AG04450 (cell line): ENCODE data around the gene DHRS9. TPM values are rescaled to one million over a fixed set of nuclear protein-coding genes. Genes with fewer than 3 reads are reported as not detected.

Experiments
- CTCF ChIA-PET: fragments of 300-600, 350-600 bp; formaldehyde crosslinking; extraction: SDS; loops from one replicate; lab custom pipeline; 2022; ENCODE audit warnings: antibody characterized with exemption, inconsistent platforms; lab: Charles Lee
- POLR2A ChIA-PET: fragments of 350-600 bp; formaldehyde crosslinking; extraction: SDS; loops from one replicate; lab custom pipeline; 2021; ENCODE audit warnings: antibody characterized with exemption, inconsistent platforms; lab: Yijun Ruan, JAX
- DNase-seq: peaks from one replicate; pipeline ENCODE4 v3.0.0-alpha.2; 2011; ENCODE audit warnings: low read depth, low spot score
- H3K27ac ChIP-seq: one replicate; pipeline ENCODE4 v1.5.1; 2012; ENCODE audit warnings: low read depth, low read length, control low read depth
- H3K27me3 ChIP-seq: one replicate; pipeline ENCODE4 v1.6.0; 2012; ENCODE audit warnings: low read length; ENCODE audit not compliant: control insufficient read depth, insufficient read depth
- H3K4me3 ChIP-seq: 2 replicates; pipeline ENCODE4 v1.5.1; 2011; ENCODE audit warnings: mild to moderate bottlenecking, low read depth, low read length, control low read depth
- H3K9me3 ChIP-seq: 2 replicates; pipeline ENCODE4 v1.5.1; 2012; ENCODE audit warnings: low read length; ENCODE audit not compliant: control insufficient read depth, insufficient read depth
- CTCF ChIP-seq: IDR thresholded peaks from 2 replicates; pipeline ENCODE4 v1.5.1; 2011; ENCODE audit warnings: low read depth, low read length, control low read depth, inconsistent platforms
- polyA plus RNA-seq: library from polyadenylated mRNA; depleted of rRNA; stranded (reverse); fragments of >200 nt; gene quantifications from 2 replicates; pipeline ENCODE4 v1.2.3, GENCODE V29; 2011

Gene DHRS9
- polyA plus RNA-seq, 1 experiment: not detected

GRCh38 chr2:169110419-169110818, 41.1 kb downstream of the DHRS9 start:
- DNase-seq: no peak
- no peak for TF ChIP-seq CTCF
- Histone ChIP-seq H3K9me3 (no peaks in the 10 kb centered on the region), H3K4me3 (no peak overlapping the region), H3K27ac (no peak overlapping the region), H3K27me3 (no peaks in the 10 kb centered on the region)
- ChIA-PET CTCF (interaction anchor here (0.5 to 3.6 kb wide), 15 partner anchors 11 to 517 kb away, joined by 3 to 61 read pairs (median 5); no protein-coding TSS in a partner anchor), POLR2A (no interaction called here)

- CTCF ChIA-PET: interaction anchor here (0.8 to 3.6 kb wide), 8 partner anchors 20 to 279 kb away, joined by 3 to 61 read pairs (median 3); no protein-coding TSS in a partner anchor
- Histone ChIP-seq H3K27me3 (no peaks in the 10 kb centered on the region), H3K27ac (no peak overlapping the region), H3K9me3 (no peaks in the 10 kb centered on the region), H3K4me3 (no peak overlapping the region)
- TF ChIP-seq CTCF: no peak
- POLR2A ChIA-PET: no interaction called here
- no peak for DNase-seq
Observed at GRCh38 chr2:169110916-169111315, 41.6 kb downstream of the DHRS9 start.

- DNase-seq: no peak
- Histone ChIP-seq H3K27me3 (no peaks in the 10 kb centered on the region), H3K27ac (no peak overlapping the region), H3K4me3 (no peak overlapping the region), H3K9me3 (no peaks in the 10 kb centered on the region)
- POLR2A ChIA-PET: no interaction called here
- CTCF ChIA-PET: interaction anchor here (0.7 to 2.0 kb wide), 2 partner anchors 19 to 26 kb away, joined by 3 to 9 read pairs; no protein-coding TSS in a partner anchor
- no peak for TF ChIP-seq CTCF
Observed at GRCh38 chr2:169112841-169113240, 43.5 kb downstream of the DHRS9 start.

GRCh38 chr2:169114056-169114455, 44.7 kb downstream of the DHRS9 start:
- H3K9me3 ChIP-seq: no peaks in the 10 kb centered on the region
- no peak overlapping the region for H3K4me3 ChIP-seq
- no peak overlapping the region for H3K27ac ChIP-seq
- POLR2A ChIA-PET: no interaction called here
- CTCF ChIA-PET: interaction anchor here (0.6 to 2.0 kb wide), 2 partner anchors 18 to 283 kb away, joined by 8 to 9 read pairs; no protein-coding TSS in a partner anchor
- TF ChIP-seq CTCF: no peak
- DNase-seq: no peak
- H3K27me3 ChIP-seq: no peaks in the 10 kb centered on the region

GRCh38 chr2:169116327-169116726, 47.0 kb downstream of the DHRS9 start:
- Histone ChIP-seq H3K9me3 (no peaks in the 10 kb centered on the region), H3K27me3 (no peaks in the 10 kb centered on the region), H3K27ac (no peak overlapping the region), H3K4me3 (no peak overlapping the region)
- CTCF ChIA-PET: interaction anchor here (0.9 to 1.8 kb wide), 2 partner anchors 16 kb away, joined by 4 read pairs; no protein-coding TSS in a partner anchor
- no peak for TF ChIP-seq CTCF
- no peak for DNase-seq
- POLR2A ChIA-PET: no interaction called here
